ENCODE measurements around the gene ADGRL3.

The ADGRL3 gene

GRCh38 chr4:61520166-61520565, 320.0 kb downstream of the ADGRL3 start:
- H3K4me3 ChIP-seq (ENCODE audit: insufficient read depth, low read depth, low read length, poor library complexity, severe bottlenecking) = no peak overlapping the region
- no peaks in the 10 kb centered on the region for H3K27me3 ChIP-seq (replicated peaks; ENCODE audit: control insufficient read depth, insufficient read depth, low read length, poor library complexity, severe bottlenecking)
- no peak overlapping the region for H3K27ac ChIP-seq (ENCODE audit: insufficient read depth, low read length, poor library complexity, severe bottlenecking)
- no peaks in the 10 kb centered on the region for H3K36me3 ChIP-seq (ENCODE audit: control insufficient read depth, insufficient read depth, low read length)
- no peaks in the 10 kb centered on the region for H3K9me3 ChIP-seq (ENCODE audit: control insufficient read depth, low read length)
- no peaks in the 10 kb centered on the region for H3K4me1 ChIP-seq (ENCODE audit: control insufficient read depth, insufficient read depth, low read length, poor library complexity, severe bottlenecking)
- DNase-seq = no peak

- Histone ChIP-seq H3K36me3 (ENCODE audit: control insufficient read depth, insufficient read depth, low read length) (no peaks in the 10 kb centered on the region), H3K9me3 (ENCODE audit: control insufficient read depth, low read length) (no peaks in the 10 kb centered on the region), H3K27ac (ENCODE audit: insufficient read depth, low read length, poor library complexity, severe bottlenecking) (no peak overlapping the region), H3K4me1 (ENCODE audit: control insufficient read depth, insufficient read depth, low read length, poor library complexity, severe bottlenecking) (no peaks in the 10 kb centered on the region), H3K4me3 (ENCODE audit: insufficient read depth, low read depth, low read length, poor library complexity, severe bottlenecking) (no peak overlapping the region), H3K27me3 (replicated peaks; ENCODE audit: control insufficient read depth, insufficient read depth, low read length, poor library complexity, severe bottlenecking) (no peaks in the 10 kb centered on the region)
- no peak for DNase-seq
Measured at GRCh38 chr4:61520681-61521160, 320.6 kb downstream of the ADGRL3 start.

GRCh38 chr4:61521451-61521850, 321.3 kb downstream of the ADGRL3 start:
- DNase-seq = no peak
- Histone ChIP-seq H3K4me3 (ENCODE audit: insufficient read depth, low read depth, low read length, poor library complexity, severe bottlenecking) (no peak overlapping the region), H3K4me1 (ENCODE audit: control insufficient read depth, insufficient read depth, low read length, poor library complexity, severe bottlenecking) (no peaks in the 10 kb centered on the region), H3K36me3 (ENCODE audit: control insufficient read depth, insufficient read depth, low read length) (no peaks in the 10 kb centered on the region), H3K27me3 (replicated peaks; ENCODE audit: control insufficient read depth, insufficient read depth, low read length, poor library complexity, severe bottlenecking) (no peaks in the 10 kb centered on the region), H3K9me3 (ENCODE audit: control insufficient read depth, low read length) (no peaks in the 10 kb centered on the region), H3K27ac (ENCODE audit: insufficient read depth, low read length, poor library complexity, severe bottlenecking) (no peak overlapping the region)

- Histone ChIP-seq H3K27me3 (replicated peaks; ENCODE audit: control insufficient read depth, insufficient read depth, low read length, poor library complexity, severe bottlenecking) (no peaks in the 10 kb centered on the region), H3K36me3 (ENCODE audit: control insufficient read depth, insufficient read depth, low read length) (no peaks in the 10 kb centered on the region)
Measured at GRCh38 chr4:61522312-61522711, 322.2 kb downstream of the ADGRL3 start.

GRCh38 chr4:61527888-61528287, 327.8 kb downstream of the ADGRL3 start:
- no peak overlapping the region for H3K27ac ChIP-seq (ENCODE audit: insufficient read depth, low read length, poor library complexity, severe bottlenecking)
- DNase-seq = no peak

More at GRCh38 chr4:61522312-61522711, 322.2 kb downstream of the ADGRL3 start:
- no peaks in the 10 kb centered on the region for H3K9me3 ChIP-seq (ENCODE audit: control insufficient read depth, low read length)
- no peak overlapping the region for H3K27ac ChIP-seq (ENCODE audit: insufficient read depth, low read length, poor library complexity, severe bottlenecking)
- H3K4me1 ChIP-seq (ENCODE audit: control insufficient read depth, insufficient read depth, low read length, poor library complexity, severe bottlenecking) = no peaks in the 10 kb centered on the region
- DNase-seq = no peak
- no peak overlapping the region for H3K4me3 ChIP-seq (ENCODE audit: insufficient read depth, low read depth, low read length, poor library complexity, severe bottlenecking)

GRCh38 chr4:61528595-61528994, 328.5 kb downstream of the ADGRL3 start:
- Histone ChIP-seq H3K36me3 (ENCODE audit: control insufficient read depth, insufficient read depth, low read length) (no peaks in the 10 kb centered on the region), H3K27me3 (replicated peaks; ENCODE audit: control insufficient read depth, insufficient read depth, low read length, poor library complexity, severe bottlenecking) (no peaks in the 10 kb centered on the region), H3K27ac (ENCODE audit: insufficient read depth, low read length, poor library complexity, severe bottlenecking) (no peak overlapping the region), H3K4me3 (ENCODE audit: insufficient read depth, low read depth, low read length, poor library complexity, severe bottlenecking) (no peak overlapping the region), H3K4me1 (ENCODE audit: control insufficient read depth, insufficient read depth, low read length, poor library complexity, severe bottlenecking) (no peaks in the 10 kb centered on the region), H3K9me3 (ENCODE audit: control insufficient read depth, low read length) (no peaks in the 10 kb centered on the region)
- DNase-seq = no peak

More at GRCh38 chr4:61527888-61528287, 327.8 kb downstream of the ADGRL3 start:
- Histone ChIP-seq H3K36me3 (ENCODE audit: control insufficient read depth, insufficient read depth, low read length) (no peaks in the 10 kb centered on the region), H3K4me3 (ENCODE audit: insufficient read depth, low read depth, low read length, poor library complexity, severe bottlenecking) (no peak overlapping the region), H3K4me1 (ENCODE audit: control insufficient read depth, insufficient read depth, low read length, poor library complexity, severe bottlenecking) (no peaks in the 10 kb centered on the region), H3K9me3 (ENCODE audit: control insufficient read depth, low read length) (no peaks in the 10 kb centered on the region), H3K27me3 (replicated peaks; ENCODE audit: control insufficient read depth, insufficient read depth, low read length, poor library complexity, severe bottlenecking) (no peaks in the 10 kb centered on the region)

GRCh38 chr4:61531188-61531587, 331.1 kb downstream of the ADGRL3 start:
- H3K4me1 ChIP-seq (ENCODE audit: control insufficient read depth, insufficient read depth, low read length, poor library complexity, severe bottlenecking) = no peaks in the 10 kb centered on the region
- no peak overlapping the region for H3K4me3 ChIP-seq (ENCODE audit: insufficient read depth, low read depth, low read length, poor library complexity, severe bottlenecking)
- H3K27ac ChIP-seq (ENCODE audit: insufficient read depth, low read length, poor library complexity, severe bottlenecking) = no peak overlapping the region
- no peaks in the 10 kb centered on the region for H3K9me3 ChIP-seq (ENCODE audit: control insufficient read depth, low read length)
- no peaks in the 10 kb centered on the region for H3K36me3 ChIP-seq (ENCODE audit: control insufficient read depth, insufficient read depth, low read length)
- no peaks in the 10 kb centered on the region for H3K27me3 ChIP-seq (replicated peaks; ENCODE audit: control insufficient read depth, insufficient read depth, low read length, poor library complexity, severe bottlenecking)
- DNase-seq = no peak

- no peaks in the 10 kb centered on the region for H3K9me3 ChIP-seq (ENCODE audit: control insufficient read depth, low read length)
- H3K36me3 ChIP-seq (ENCODE audit: control insufficient read depth, insufficient read depth, low read length) = no peaks in the 10 kb centered on the region
- DNase-seq = no peak
- no peaks in the 10 kb centered on the region for H3K4me1 ChIP-seq (ENCODE audit: control insufficient read depth, insufficient read depth, low read length, poor library complexity, severe bottlenecking)
- no peaks in the 10 kb centered on the region for H3K27me3 ChIP-seq (replicated peaks; ENCODE audit: control insufficient read depth, insufficient read depth, low read length, poor library complexity, severe bottlenecking)
- no peak overlapping the region for H3K27ac ChIP-seq (ENCODE audit: insufficient read depth, low read length, poor library complexity, severe bottlenecking)
- H3K4me3 ChIP-seq (ENCODE audit: insufficient read depth, low read depth, low read length, poor library complexity, severe bottlenecking) = no peak overlapping the region
Measured at GRCh38 chr4:61532336-61533000, 332.3 kb downstream of the ADGRL3 start.

- Histone ChIP-seq H3K36me3 (ENCODE audit: control insufficient read depth, insufficient read depth, low read length) (no peaks in the 10 kb centered on the region), H3K27me3 (replicated peaks; ENCODE audit: control insufficient read depth, insufficient read depth, low read length, poor library complexity, severe bottlenecking) (no peaks in the 10 kb centered on the region), H3K4me1 (ENCODE audit: control insufficient read depth, insufficient read depth, low read length, poor library complexity, severe bottlenecking) (no peaks in the 10 kb centered on the region), H3K27ac (ENCODE audit: insufficient read depth, low read length, poor library complexity, severe bottlenecking) (no peak overlapping the region), H3K9me3 (ENCODE audit: control insufficient read depth, low read length) (no peaks in the 10 kb centered on the region), H3K4me3 (ENCODE audit: insufficient read depth, low read depth, low read length, poor library complexity, severe bottlenecking) (no peak overlapping the region)
- no peak for DNase-seq
Measured at GRCh38 chr4:61533140-61533539, 333.0 kb downstream of the ADGRL3 start.

GRCh38 chr4:61540944-61541343, 340.8 kb downstream of the ADGRL3 start:
- Histone ChIP-seq H3K4me3 (ENCODE audit: insufficient read depth, low read depth, low read length, poor library complexity, severe bottlenecking) (no peak overlapping the region), H3K27ac (ENCODE audit: insufficient read depth, low read length, poor library complexity, severe bottlenecking) (no peak overlapping the region), H3K36me3 (ENCODE audit: control insufficient read depth, insufficient read depth, low read length) (no peaks in the 10 kb centered on the region), H3K9me3 (ENCODE audit: control insufficient read depth, low read length) (no peaks in the 10 kb centered on the region), H3K4me1 (ENCODE audit: control insufficient read depth, insufficient read depth, low read length, poor library complexity, severe bottlenecking) (no peaks in the 10 kb centered on the region), H3K27me3 (replicated peaks; ENCODE audit: control insufficient read depth, insufficient read depth, low read length, poor library complexity, severe bottlenecking) (no peaks in the 10 kb centered on the region)
- DNase-seq = no peak
